Loucy (cell line): ENCODE measurements around the gene TGFBR3.

Experiments
- H2AFZ ChIP-seq: fragments of 200-600 bp; sonication (generic); 2 replicates; pipeline ENCODE4 v1.6.0; 2016; ENCODE audit warnings: antibody characterized with exemption, mild to moderate bottlenecking, low read length, moderate library complexity
- H3F3A ChIP-seq: fragments of 200-600 bp; 2 replicates; pipeline ENCODE4 v1.6.0; 2016; ENCODE audit warnings: antibody characterized with exemption, low read depth, mild to moderate bottlenecking
- H3K27me3 ChIP-seq: fragments of 200-600 bp; sonication (generic); 2 replicates; pipeline ENCODE4 v1.6.1; 2014; ENCODE audit warnings: low read length, mild to moderate bottlenecking; ENCODE audit not compliant: insufficient read depth, poor library complexity, severe bottlenecking
- H3K36me3 ChIP-seq: fragments of 200-600 bp; sonication (generic); 2 replicates; pipeline ENCODE4 v1.6.1; 2016; ENCODE audit warnings: low read length; ENCODE audit not compliant: insufficient read depth
- H3K4me1 ChIP-seq: fragments of 200-600 bp; sonication (generic); 2 replicates; pipeline ENCODE4 v1.5.1; 2014; ENCODE audit warnings: low read length, mild to moderate bottlenecking; ENCODE audit not compliant: insufficient read depth, poor library complexity, severe bottlenecking
- H3K4me2 ChIP-seq: fragments of 200-600 bp; sonication (generic); 2 replicates; pipeline ENCODE4 v1.6.0; 2014; ENCODE audit warnings: antibody characterized with exemption, low read length, low read depth, mild to moderate bottlenecking; ENCODE audit not compliant: poor library complexity, severe bottlenecking
- H3K4me3 ChIP-seq: fragments of 200-600 bp; sonication (generic); 2 replicates; pipeline ENCODE4 v1.5.1; 2014; ENCODE audit warnings: low read length, mild to moderate bottlenecking, mixed read lengths; ENCODE audit not compliant: poor library complexity, severe bottlenecking
- H3K79me2 ChIP-seq: fragments of 200-600 bp; sonication (generic); 2 replicates; pipeline ENCODE4 v1.6.1; 2014; ENCODE audit warnings: low read length; ENCODE audit not compliant: insufficient read depth
- H3K9ac ChIP-seq: fragments of 200-600 bp; sonication (generic); 2 replicates; pipeline ENCODE4 v1.6.0; 2014; ENCODE audit warnings: mild to moderate bottlenecking, low read depth, low read length, moderate library complexity; ENCODE audit not compliant: poor library complexity, severe bottlenecking
- H3K9me2 ChIP-seq: fragments of 200-600 bp; sonication (generic); replicated peaks from 2 replicates; pipeline ENCODE4 v1.6.1; 2016; ENCODE audit warnings: low read depth, low read length, mixed read lengths
- H3K9me3 ChIP-seq: fragments of 200-600 bp; sonication (generic); 2 replicates; pipeline ENCODE4 v1.6.1; 2014; ENCODE audit warnings: mild to moderate bottlenecking, antibody characterized with exemption, low read length, low read depth; ENCODE audit not compliant: insufficient read depth
- H4K20me1 ChIP-seq: fragments of 200-600 bp; sonication (generic); 2 replicates; pipeline ENCODE4 v1.6.0; 2014; ENCODE audit warnings: antibody characterized with exemption, low read length, mild to moderate bottlenecking; ENCODE audit not compliant: insufficient read depth, poor library complexity, severe bottlenecking
- EZH2phosphoT487 ChIP-seq: fragments of 200-600 bp; IDR thresholded peaks from 2 replicates; pipeline ENCODE4 v1.6.1; 2018; ENCODE audit warnings: antibody characterized with exemption, mild to moderate bottlenecking, moderate library complexity, borderline replicate concordance
- TF ChIP-seq, protein P1 (sequence below): fragments of 200-600 bp; sonication (generic); conservative IDR thresholded peaks from 2 replicates; pipeline ENCODE4 v1.5.1; 2014; ENCODE audit warnings: mild to moderate bottlenecking, antibody characterized with exemption, low read length

Gene TGFBR3

GRCh38 chr1:91745640-91746373, 140.1 kb downstream of the TGFBR3 start:
- no peaks in the 10 kb centered on the region for H3K36me3 ChIP-seq
- no peaks in the 10 kb centered on the region for H3F3A ChIP-seq
- H2AFZ ChIP-seq = no peak overlapping the region
- H4K20me1 ChIP-seq = no peaks in the 10 kb centered on the region
- peaks cover 4% of the 10 kb centered on the region; the same call in 1 of the 2 replicates for H3K9me3 ChIP-seq
- no peaks in the 10 kb centered on the region for H3K4me1 ChIP-seq
- TF ChIP-seq, protein P1, sequence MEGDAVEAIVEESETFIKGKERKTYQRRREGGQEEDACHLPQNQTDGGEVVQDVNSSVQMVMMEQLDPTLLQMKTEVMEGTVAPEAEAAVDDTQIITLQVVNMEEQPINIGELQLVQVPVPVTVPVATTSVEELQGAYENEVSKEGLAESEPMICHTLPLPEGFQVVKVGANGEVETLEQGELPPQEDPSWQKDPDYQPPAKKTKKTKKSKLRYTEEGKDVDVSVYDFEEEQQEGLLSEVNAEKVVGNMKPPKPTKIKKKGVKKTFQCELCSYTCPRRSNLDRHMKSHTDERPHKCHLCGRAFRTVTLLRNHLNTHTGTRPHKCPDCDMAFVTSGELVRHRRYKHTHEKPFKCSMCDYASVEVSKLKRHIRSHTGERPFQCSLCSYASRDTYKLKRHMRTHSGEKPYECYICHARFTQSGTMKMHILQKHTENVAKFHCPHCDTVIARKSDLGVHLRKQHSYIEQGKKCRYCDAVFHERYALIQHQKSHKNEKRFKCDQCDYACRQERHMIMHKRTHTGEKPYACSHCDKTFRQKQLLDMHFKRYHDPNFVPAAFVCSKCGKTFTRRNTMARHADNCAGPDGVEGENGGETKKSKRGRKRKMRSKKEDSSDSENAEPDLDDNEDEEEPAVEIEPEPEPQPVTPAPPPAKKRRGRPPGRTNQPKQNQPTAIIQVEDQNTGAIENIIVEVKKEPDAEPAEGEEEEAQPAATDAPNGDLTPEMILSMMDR = no peak
- TF ChIP-seq EZH2phosphoT487 = no peak
- H3K9ac ChIP-seq = no peak overlapping the region
- no peaks in the 10 kb centered on the region for H3K27me3 ChIP-seq
- H3K4me3 ChIP-seq = no peak overlapping the region
- no peak overlapping the region for H3K4me2 ChIP-seq
- H3K9me2 ChIP-seq = no peaks in the 10 kb centered on the region
- no peaks in the 10 kb centered on the region for H3K79me2 ChIP-seq

- H3K9me3 ChIP-seq = peaks cover 4% of the 10 kb centered on the region; the same call in 1 of the 2 replicates
- H4K20me1 ChIP-seq = no peaks in the 10 kb centered on the region
- no peak overlapping the region for H3K9ac ChIP-seq
- no peaks in the 10 kb centered on the region for H3K27me3 ChIP-seq
- H3K9me2 ChIP-seq = no peaks in the 10 kb centered on the region
- H3K79me2 ChIP-seq = no peaks in the 10 kb centered on the region
- H3K36me3 ChIP-seq = no peaks in the 10 kb centered on the region
- no peak overlapping the region for H3K4me3 ChIP-seq
- H2AFZ ChIP-seq = no peak overlapping the region
- H3F3A ChIP-seq = no peaks in the 10 kb centered on the region
- no peaks in the 10 kb centered on the region for H3K4me1 ChIP-seq
- no peak overlapping the region for H3K4me2 ChIP-seq
- TF ChIP-seq, protein P1 = no peak
- TF ChIP-seq EZH2phosphoT487 = no peak
Measured at GRCh38 chr1:91744953-91745639, 140.9 kb downstream of the TGFBR3 start.

GRCh38 chr1:91742848-91743292, 143.1 kb downstream of the TGFBR3 start:
- no peaks in the 10 kb centered on the region for H3K79me2 ChIP-seq
- no peak overlapping the region for H3K9ac ChIP-seq
- H3K4me1 ChIP-seq = no peaks in the 10 kb centered on the region
- no peak overlapping the region for H3K4me3 ChIP-seq
- no peak overlapping the region for H3K4me2 ChIP-seq
- no peak for TF ChIP-seq EZH2phosphoT487
- TF ChIP-seq, protein P1 = no peak
- no peaks in the 10 kb centered on the region for H3K9me2 ChIP-seq
- H3F3A ChIP-seq = no peaks in the 10 kb centered on the region
- no peak overlapping the region for H2AFZ ChIP-seq
- H3K9me3 ChIP-seq = peaks cover 4% of the 10 kb centered on the region; the same call in 1 of the 2 replicates
- no peaks in the 10 kb centered on the region for H3K27me3 ChIP-seq
- H4K20me1 ChIP-seq = no peaks in the 10 kb centered on the region
- H3K36me3 ChIP-seq = no peaks in the 10 kb centered on the region
